ENCODE data around the gene LRIT1. TPM values are rescaled to one million over a fixed set of nuclear protein-coding genes. Genes with fewer than 3 reads are reported as not detected.

LRIT1 gene, protein sequence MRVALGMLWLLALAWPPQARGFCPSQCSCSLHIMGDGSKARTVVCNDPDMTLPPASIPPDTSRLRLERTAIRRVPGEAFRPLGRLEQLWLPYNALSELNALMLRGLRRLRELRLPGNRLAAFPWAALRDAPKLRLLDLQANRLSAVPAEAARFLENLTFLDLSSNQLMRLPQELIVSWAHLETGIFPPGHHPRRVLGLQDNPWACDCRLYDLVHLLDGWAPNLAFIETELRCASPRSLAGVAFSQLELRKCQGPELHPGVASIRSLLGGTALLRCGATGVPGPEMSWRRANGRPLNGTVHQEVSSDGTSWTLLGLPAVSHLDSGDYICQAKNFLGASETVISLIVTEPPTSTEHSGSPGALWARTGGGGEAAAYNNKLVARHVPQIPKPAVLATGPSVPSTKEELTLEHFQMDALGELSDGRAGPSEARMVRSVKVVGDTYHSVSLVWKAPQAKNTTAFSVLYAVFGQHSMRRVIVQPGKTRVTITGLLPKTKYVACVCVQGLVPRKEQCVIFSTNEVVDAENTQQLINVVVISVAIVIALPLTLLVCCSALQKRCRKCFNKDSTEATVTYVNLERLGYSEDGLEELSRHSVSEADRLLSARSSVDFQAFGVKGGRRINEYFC
- not detected for total RNA-seq (ENCODE audit: unreplicated experiment)
- long read RNA-seq = 0 reads

DNA sequence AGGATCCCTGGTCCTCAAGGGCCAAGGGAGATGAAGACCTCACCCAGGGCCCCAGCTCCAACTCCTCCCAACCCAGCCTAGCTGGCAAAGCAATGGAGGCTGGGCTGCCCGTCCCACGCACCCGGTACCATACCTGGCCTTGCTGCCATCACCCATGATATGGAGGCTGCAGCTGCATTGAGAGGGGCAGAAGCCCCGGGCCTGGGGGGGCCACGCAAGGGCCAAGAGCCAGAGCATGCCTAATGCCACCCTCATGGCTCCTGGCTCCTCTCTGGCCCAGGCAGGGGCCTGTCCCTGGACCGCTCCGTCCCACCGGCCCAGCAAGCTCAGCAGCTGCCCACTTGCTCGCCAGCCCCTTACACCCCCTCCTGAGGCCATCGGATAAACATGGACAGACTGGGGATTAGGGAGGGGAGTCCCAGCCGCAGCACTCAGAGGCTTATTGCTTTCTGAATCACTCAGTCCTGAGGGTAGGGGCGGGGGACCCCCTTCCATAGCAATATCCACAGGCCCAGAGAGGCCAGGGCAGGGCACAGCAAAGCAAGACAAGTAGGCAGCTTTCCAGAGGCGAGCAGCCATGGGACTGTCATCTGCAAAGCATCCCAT lies at the start of gene LRIT1:
LRIT1 (minus strand) TSS at position 362 of the 606 bp plus-strand sequence; CDS start at position 255, 107 bp downstream.
- Mint-ChIP-seq H3K27me3 (ENCODE audit: unreplicated experiment) (peaks cover 4% of the 10 kb centered on the region), H3K4me3 (ENCODE audit: unreplicated experiment) (no peak within 1 kb of the TSS), H3K27ac (ENCODE audit: unreplicated experiment) (no peak within 1 kb of the TSS), H3K36me3 (ENCODE audit: unreplicated experiment) (peaks cover 10% of the 10 kb centered on the region), H3K4me1 (ENCODE audit: low read depth, unreplicated experiment) (peaks cover 8% of the 10 kb centered on the region), H3K9me3 (ENCODE audit: unreplicated experiment) (peaks cover 7% of the 10 kb centered on the region)
- no peak for DNase-seq
- TF ChIP-seq, protein P1, sequence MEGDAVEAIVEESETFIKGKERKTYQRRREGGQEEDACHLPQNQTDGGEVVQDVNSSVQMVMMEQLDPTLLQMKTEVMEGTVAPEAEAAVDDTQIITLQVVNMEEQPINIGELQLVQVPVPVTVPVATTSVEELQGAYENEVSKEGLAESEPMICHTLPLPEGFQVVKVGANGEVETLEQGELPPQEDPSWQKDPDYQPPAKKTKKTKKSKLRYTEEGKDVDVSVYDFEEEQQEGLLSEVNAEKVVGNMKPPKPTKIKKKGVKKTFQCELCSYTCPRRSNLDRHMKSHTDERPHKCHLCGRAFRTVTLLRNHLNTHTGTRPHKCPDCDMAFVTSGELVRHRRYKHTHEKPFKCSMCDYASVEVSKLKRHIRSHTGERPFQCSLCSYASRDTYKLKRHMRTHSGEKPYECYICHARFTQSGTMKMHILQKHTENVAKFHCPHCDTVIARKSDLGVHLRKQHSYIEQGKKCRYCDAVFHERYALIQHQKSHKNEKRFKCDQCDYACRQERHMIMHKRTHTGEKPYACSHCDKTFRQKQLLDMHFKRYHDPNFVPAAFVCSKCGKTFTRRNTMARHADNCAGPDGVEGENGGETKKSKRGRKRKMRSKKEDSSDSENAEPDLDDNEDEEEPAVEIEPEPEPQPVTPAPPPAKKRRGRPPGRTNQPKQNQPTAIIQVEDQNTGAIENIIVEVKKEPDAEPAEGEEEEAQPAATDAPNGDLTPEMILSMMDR (IDR thresholded peaks at IDR 0.05; ENCODE audit: partially characterized antibody, unreplicated experiment) = no peak

DNA sequence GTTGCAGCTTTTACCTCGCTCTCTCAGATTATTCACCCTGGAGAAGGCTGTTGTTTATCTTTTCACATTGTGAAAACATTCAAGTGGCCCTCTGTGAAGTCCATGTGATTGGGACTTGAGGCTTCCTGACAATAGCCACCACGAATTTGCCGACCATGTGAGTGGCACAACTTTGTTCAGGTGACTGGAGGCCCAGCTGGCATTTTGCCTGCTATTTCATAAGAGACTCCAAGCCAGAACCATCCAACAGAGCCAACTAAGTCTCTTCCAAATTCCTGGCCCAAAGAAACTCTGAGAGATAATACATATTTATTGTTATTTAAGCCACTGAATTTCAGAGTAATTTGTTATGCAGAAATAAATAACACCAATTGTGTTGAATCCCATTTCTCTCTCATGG lies 48.9 kb upstream of the LRIT1 start:
- Mint-ChIP-seq H3K27ac (ENCODE audit: unreplicated experiment) (no peak overlapping the region), H3K9me3 (ENCODE audit: unreplicated experiment) (no peaks in the 10 kb centered on the region), H3K4me1 (ENCODE audit: low read depth, unreplicated experiment) (no peaks in the 10 kb centered on the region), H3K4me3 (ENCODE audit: unreplicated experiment) (no peak overlapping the region), H3K36me3 (ENCODE audit: unreplicated experiment) (no peaks in the 10 kb centered on the region), H3K27me3 (ENCODE audit: unreplicated experiment) (no peaks in the 10 kb centered on the region)
- DNase-seq = no peak
- TF ChIP-seq, protein P1 (IDR thresholded peaks at IDR 0.05; ENCODE audit: partially characterized antibody, unreplicated experiment) = no peak

DNA sequence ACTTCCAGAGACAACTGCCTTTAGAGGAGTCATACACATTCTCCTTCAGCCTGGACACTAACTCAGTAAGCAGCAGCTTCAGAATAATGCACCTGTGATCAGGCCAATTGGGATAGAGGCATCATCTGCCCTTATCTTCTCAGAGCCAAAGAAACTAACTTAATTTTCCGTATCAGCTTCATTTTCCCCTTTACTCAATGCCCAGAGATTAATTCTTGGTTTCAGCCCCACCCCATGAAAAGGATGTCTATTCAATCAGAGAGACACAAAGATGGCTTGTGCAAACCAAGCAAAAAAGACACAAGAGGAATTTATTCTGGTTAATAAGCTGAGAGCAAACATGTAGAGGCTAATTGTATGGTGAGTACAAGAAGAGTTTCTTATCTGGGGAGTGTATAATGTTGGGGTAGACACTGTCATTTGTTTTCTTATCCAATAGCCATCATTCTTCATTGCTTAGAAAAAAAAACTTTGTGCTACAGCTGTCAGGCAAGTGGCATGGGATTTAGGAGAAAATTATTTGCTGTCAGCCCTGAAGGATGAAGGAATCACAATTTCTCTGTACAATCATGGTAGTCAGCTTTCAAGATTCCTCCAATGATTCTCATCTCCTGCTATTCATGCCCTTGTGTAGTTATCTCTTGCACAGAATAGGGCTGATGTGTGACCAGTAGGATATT lies 48.3 kb upstream of the LRIT1 start:
- H3K9me3 Mint-ChIP-seq (ENCODE audit: unreplicated experiment) = no peaks in the 10 kb centered on the region
- H3K27ac Mint-ChIP-seq (ENCODE audit: unreplicated experiment) = no peak overlapping the region
- no peaks in the 10 kb centered on the region for H3K27me3 Mint-ChIP-seq (ENCODE audit: unreplicated experiment)
- H3K36me3 Mint-ChIP-seq (ENCODE audit: unreplicated experiment) = no peaks in the 10 kb centered on the region
- DNase-seq = no peak
- TF ChIP-seq, protein P1 (IDR thresholded peaks at IDR 0.05; ENCODE audit: partially characterized antibody, unreplicated experiment) = no peak
- H3K4me3 Mint-ChIP-seq (ENCODE audit: unreplicated experiment) = no peak overlapping the region
- no peaks in the 10 kb centered on the region for H3K4me1 Mint-ChIP-seq (ENCODE audit: low read depth, unreplicated experiment)

DNA sequence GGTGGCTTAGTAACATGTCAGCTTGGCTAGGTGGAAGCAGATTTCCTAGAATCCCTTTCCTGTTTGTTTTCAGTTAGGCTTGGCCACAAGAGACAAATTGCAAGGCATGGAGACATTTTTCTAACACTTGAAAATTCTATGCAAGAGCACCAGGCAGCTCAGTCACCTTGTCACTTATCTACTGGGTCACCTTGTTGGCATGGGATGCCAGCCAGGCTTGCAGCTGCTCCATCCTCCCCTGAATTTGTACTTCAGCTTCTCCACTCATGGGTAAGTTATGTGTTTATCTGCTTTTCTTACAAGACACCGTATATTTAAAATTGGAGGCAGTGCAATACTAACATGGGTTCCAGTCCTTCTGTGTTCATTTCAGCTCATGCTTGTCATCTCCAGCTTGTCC lies 46.8 kb upstream of the LRIT1 start:
- DNase-seq = no peak

More for the DNA sequence above, 46.8 kb upstream of the LRIT1 start:
- Mint-ChIP-seq H3K4me1 (ENCODE audit: low read depth, unreplicated experiment) (no peaks in the 10 kb centered on the region), H3K9me3 (ENCODE audit: unreplicated experiment) (no peaks in the 10 kb centered on the region), H3K36me3 (ENCODE audit: unreplicated experiment) (no peaks in the 10 kb centered on the region), H3K27ac (ENCODE audit: unreplicated experiment) (no peak overlapping the region), H3K27me3 (ENCODE audit: unreplicated experiment) (no peaks in the 10 kb centered on the region), H3K4me3 (ENCODE audit: unreplicated experiment) (no peak overlapping the region)
- TF ChIP-seq, protein P1 (IDR thresholded peaks at IDR 0.05; ENCODE audit: partially characterized antibody, unreplicated experiment) = no peak

Measured in glutamatergic neuron (in vitro differentiated cells).